T follicular helper cell (primary cell): Measurements from ENCODE around the gene IGFBP6.
"Not testable (repeated sequence)": the region's sequence is repeated elsewhere in the genome, so short reads cannot be mapped to it uniquely, and the experiment has no call there.

Experiments used
- DNase-seq: peaks from one replicate; pipeline ENCODE4 v3.0.0-alpha.2; 2020; ENCODE audit warnings: low read depth

IGFBP6 gene

DNA sequence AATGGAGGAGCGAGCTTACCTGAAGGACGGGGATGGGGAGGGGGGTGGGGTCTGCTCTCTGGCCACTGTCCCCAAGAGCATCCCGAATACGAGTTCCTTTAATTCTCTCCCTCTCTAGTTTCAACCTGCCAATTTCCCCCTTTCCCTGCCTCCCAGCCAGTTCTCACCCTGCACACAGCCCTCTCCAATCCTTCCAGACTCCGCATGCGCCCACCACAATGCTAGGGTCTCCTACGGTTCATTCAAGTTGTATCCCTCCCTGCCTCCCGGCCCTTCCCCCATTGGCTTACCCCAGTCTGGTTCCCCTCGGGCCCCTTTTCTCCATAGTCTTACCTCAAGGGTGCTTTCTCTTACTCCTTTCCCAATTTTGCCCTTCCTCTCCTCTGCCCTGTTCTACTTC, 708 bp upstream of the IGFBP6 start:
- DNase-seq: no peak

GRCh38 chr12:53097207-53097563, 282 bp upstream of the IGFBP6 start:
- no peak for DNase-seq

DNA sequence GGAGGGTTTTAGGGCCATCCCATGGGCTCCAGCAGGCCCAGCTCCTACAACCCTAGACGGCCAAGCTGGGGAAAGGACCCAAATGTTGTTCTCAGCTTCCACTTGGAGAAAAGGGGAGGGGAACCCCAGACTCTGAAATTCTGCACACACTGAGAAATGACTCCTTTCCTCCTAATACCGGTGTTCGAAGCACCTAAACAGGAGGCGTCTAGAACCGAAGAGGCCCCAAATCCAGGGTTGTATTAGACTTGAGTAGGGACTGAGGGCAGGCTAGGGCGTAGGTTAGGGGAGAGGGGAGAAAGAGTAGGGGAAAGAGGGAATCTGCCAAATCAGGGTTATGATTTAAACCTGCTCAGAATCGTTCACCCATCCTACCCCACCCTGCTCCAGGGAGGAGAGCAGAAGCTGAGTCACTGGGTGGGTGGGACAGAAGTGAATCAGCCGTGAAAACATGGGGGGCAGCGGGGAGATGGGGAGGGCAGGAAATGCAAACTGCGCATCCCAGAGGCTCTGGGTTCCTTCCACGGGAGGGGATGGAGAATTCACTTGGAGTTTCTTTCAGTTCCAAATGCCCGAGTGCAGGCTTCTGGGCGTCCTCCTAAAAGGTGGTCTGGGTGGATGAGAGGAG, 1.0 kb downstream of the IGFBP6 start:
- no peak for DNase-seq

- peak; percentile 77 for DNase-seq
These were observed 1.8 kb downstream of the IGFBP6 start for GRCh38 chr12:53099071-53099882.

GRCh38 chr12:53100466-53101151, 3.1 kb downstream of the IGFBP6 start:
- DNase-seq: no peak

DNA sequence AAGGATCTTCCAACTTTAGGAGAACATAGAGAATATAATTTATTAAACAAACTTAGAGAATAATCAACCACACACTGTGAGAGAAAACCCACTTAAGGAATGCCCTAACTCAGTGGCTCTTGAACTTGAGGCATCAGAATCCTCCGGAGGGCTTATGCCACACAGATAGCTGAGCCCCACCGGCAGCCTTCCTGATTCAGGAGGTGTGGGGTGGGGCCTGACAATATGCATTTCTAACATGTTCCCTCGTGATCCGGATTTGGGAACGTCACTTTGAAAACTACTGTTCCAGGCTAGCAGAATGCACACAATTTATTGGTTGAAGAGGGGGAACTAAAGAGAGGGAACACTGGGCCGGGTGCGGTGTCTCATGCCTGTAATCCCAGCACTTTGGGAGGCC, 3.8 kb downstream of the IGFBP6 start:
- no peak for DNase-seq

GRCh38 chr12:53101931-53102781, 4.7 kb downstream of the IGFBP6 start:
- DNase-seq: no peak

DNA sequence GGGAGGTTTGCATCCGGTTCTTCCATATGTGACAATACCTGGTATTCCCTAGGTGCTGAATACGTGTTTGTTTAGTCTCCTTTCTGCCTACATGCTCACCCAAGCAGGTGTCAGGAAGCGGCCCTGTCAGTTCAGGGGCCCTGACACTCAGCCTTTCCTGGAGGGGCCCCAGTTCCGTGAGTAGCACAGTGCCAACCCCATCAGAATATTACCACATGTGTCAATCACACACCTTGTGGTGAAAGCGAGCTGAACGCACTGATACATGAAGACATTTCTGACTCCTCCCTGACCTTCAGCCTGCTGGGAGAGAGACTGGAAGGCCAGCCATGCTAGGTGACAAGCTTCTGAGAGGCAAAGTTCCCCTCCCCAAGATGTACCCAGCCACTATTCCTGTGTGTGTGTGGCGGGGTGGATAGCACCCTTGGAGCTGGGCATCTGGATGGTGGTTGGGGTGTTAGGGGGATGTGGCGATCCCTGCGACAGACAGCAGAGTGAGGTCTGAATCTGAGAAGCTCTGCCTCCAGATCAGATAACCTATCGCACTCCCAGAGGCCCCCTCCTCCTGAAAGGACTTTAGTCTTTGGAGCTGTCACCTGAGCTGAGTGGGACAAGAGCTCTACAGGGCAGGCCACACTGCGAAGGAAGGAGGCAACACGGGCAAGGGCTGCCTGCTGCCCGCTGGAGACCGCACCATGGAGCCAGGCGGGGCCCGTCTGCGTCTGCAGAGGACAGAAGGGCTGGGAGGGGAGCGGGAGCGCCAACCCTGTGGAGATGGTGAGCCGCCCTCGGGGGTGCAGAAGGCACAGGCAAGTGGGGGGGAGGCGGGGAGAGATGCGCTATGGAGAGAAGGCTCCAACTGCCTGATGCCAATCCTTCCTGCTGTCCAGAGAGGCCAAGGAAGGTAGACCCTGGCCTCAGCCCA, 5.7 kb downstream of the IGFBP6 start, which contains the start of gene SOAT2:
Gene SOAT2 (plus strand): TSS at position 604 of the 925 bp plus-strand sequence. CDS start 92 bp downstream, at position 696.
- DNase-seq: no peak

GRCh38 chr12:53103860-53104305, 6.4 kb downstream of the IGFBP6 start:
- DNase-seq: no peak

DNA sequence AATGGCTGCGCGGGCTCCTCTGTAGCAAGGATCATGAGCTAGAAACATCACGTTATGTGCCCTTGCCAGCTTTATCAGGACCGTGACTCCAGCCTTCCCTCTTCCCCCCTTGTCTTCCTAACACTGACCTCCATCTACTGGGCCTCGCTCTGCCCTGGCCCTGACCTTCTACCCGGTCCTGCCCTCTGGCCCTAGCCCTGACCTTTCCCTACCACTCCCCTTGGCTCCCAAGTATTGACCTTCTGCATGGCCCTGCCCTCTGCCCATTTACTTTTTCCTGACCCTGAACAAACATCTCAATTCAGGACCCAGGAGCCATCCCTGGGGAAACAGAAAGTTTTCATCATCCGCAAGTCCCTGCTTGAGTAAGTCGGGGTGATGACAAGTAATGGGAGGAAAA, 7.8 kb downstream of the IGFBP6 start:
- no peak for DNase-seq

- DNase-seq: no peak
These were observed 8.4 kb downstream of the IGFBP6 start for GRCh38 chr12:53105712-53106439.

DNA sequence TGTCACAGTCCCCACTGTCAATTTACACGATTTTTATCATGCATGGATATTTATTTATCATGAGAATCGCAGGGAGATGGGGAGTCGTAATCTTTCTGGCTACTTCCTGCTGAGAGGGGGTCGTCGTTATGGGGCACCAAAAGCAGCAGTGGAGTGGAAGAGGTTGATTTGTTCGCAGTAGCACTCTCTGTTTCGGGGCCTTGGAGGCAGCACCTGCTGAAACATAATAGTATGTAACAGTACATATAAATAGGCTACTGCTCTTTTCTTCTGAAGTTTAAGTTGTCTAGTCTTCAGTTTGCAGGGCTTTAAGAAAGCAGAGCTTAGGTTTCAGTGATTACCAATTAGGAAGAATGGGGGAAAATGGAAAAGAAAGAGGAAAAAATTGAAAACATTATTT, 9.7 kb downstream of the IGFBP6 start:
- DNase-seq: no peak

DNA sequence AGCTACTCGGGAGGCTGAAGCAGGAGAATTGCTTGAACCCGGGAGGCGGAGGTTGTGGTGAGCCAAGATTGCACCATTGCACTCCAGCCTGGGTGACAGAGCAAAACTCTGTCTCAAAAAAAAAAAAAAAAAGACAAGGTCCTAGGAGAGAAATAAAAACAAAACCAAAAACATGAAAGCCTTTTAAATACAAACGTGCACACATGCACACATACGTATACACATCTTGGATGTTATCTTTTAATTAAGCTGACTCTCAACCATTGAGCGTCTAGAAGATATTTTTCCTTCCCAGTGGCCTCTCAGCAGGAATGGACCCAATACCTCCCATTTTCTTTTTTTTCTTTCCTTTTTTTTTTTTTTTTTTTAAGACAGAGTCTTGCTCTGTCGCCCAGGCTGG, 15.0 kb downstream of the IGFBP6 start:
- DNase-seq: not testable (repeated sequence)

GRCh38 chr12:53113136-53113705, 15.8 kb downstream of the IGFBP6 start:
- DNase-seq: no peak

GRCh38 chr12:53113951-53114350, 16.5 kb downstream of the IGFBP6 start:
- DNase-seq: no peak

- DNase-seq: no peak
These were observed 17.8 kb downstream of the IGFBP6 start for GRCh38 chr12:53115112-53115890.

- DNase-seq: no peak
These were observed 18.6 kb downstream of the IGFBP6 start for GRCh38 chr12:53115891-53116648.

- DNase-seq: no peak
These were observed 21.4 kb downstream of the IGFBP6 start for GRCh38 chr12:53118751-53119300.
